Psoas muscle (tissue), 8 donors: ENCODE data around the gene KRR1. TPM values are rescaled to one million over a fixed set of nuclear protein-coding genes. Genes with fewer than 3 reads are reported as not detected.
"Not testable (repeated sequence)": the region's sequence is repeated elsewhere in the genome, so short reads cannot be mapped to it uniquely, and the experiment has no call there.

Source experiments
- ATAC-seq, 4 donors: fragments of 200-7000 bp; cut with Tn5 transposase; one replicate each; pipeline ENCODE4 v1.9.1; 2020; ENCODE audit warnings: moderate library complexity in 3 of 4, mild to moderate bottlenecking in 2 of 4
- DNase-seq, 2 donors: peaks; one replicate each; pipeline ENCODE4 v3.0.0-alpha.2; 2020
- H3K27ac ChIP-seq: fragments of 200-600 bp; one replicate; pipeline ENCODE4 v1.8.0; 2022
- H3K27me3 ChIP-seq, 3 donors: fragments of 200-600 bp in 1 of 3; one replicate each; pipeline versions ENCODE4 v1.6.1 to v1.8.0; 2013 to 2022; ENCODE audit warnings: low read length in 2 of 3, mild to moderate bottlenecking in 2 of 3, moderate library complexity in 1 of 3; ENCODE audit not compliant: insufficient read depth in 3 of 3
- H3K36me3 ChIP-seq, 2 donors: fragments of 200-600 bp in 1 of 2; one replicate each; pipeline versions ENCODE4 v1.6.1 to v1.8.0; 2013 to 2022; ENCODE audit warnings: low read depth in 1 of 2, mild to moderate bottlenecking in 1 of 2, moderate library complexity in 1 of 2; ENCODE audit not compliant: insufficient read depth in 1 of 2
- H3K4me1 ChIP-seq: fragments of 200-600 bp; one replicate; pipeline ENCODE4 v1.8.0; 2022
- H3K4me3 ChIP-seq: fragments of 200-600 bp; one replicate; pipeline ENCODE4 v1.8.0; 2022; ENCODE audit warnings: mild to moderate bottlenecking
- H3K9me3 ChIP-seq: fragments of 200-600 bp; one replicate; pipeline ENCODE4 v1.8.0; 2022
- WGBS, 3 donors: extraction: QIAGEN DNeasy Blood & Tissue Kit; methylation state at CpG; one replicate each; pipeline versions ENCODE4 v1.1.6 to v1.1.7; 2013; 5-methylcytosine and 5-hydroxymethylcytosine counted together
- intact Hi-C, 2 donors: fragments of 100-400 bp; cut with DNase I; formaldehyde crosslinking; loops; one replicate each; pipeline versions ENCODE4 v1.11.0 to v1.14.2; 2022
- polyA plus RNA-seq, 3 donors: library from polyadenylated mRNA; stranded (reverse); fragments of 200-250 nt; gene quantifications; one replicate each; pipeline ENCODE4 v1.2.3, GENCODE V29; 2013
- total RNA-seq, 4 donors: library from RNA; stranded (reverse); fragmentation: NEBNext Ultra II Directional in 2 of 4; extraction: Animal tissue kit (Norgen Biotek cat#: 25700) in 2 of 4; gene quantifications; one replicate each; pipeline versions ENCODE4 v1.2.1 to v1.2.4, GENCODE V29; 2021 to 2023
- TF ChIP-seq, protein P1 (sequence below): fragments of 200-600 bp; IDR thresholded peaks from one replicate; pipeline ENCODE4 v1.8.0; 2022; ENCODE audit warnings: antibody characterized with exemption
- donor health status: healthy with polysubstance abuse.
- donor health status: DM: no; HTN: no; CAD: no; lungs with moderate emphysema.
- donor health status: Bipolar disorder and iron deficiency.
- donor health status: healthy.
- donor health status: DM: yes; HTN: yes; CAD: no.
- donor health status: DM: no; HTN: no; CAD: no.
- donor health status: DM: no; HTN: no; CAD: no.
- donor health status: DM: yes; HTN: yes; CAD: no.

The KRR1 gene
- total and polyA plus RNA-seq, 7 donors, result 15.7 to 64.9 (median 43.1) TPM

DNA sequence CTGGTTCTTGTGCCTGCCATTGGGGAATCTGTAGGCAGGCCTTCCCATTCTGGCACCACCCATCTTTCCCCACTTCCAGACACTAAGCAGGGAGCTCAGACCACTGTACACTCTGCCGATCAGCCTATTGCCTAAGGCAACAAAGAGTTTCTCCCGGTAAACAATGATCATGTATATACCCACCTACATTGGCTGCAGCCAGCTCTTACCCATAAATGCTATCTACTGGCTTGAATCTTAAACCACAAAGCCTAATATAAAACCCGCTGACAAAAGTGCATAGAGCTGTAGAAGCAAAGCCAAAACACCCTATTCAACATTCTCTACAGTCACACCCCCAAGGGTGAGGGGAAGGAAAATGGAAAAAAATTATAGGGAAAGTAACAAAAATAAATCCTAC lies 51.7 kb downstream of the KRR1 start:
- intact Hi-C loops, result no loop called here
- TF ChIP-seq, protein P1, sequence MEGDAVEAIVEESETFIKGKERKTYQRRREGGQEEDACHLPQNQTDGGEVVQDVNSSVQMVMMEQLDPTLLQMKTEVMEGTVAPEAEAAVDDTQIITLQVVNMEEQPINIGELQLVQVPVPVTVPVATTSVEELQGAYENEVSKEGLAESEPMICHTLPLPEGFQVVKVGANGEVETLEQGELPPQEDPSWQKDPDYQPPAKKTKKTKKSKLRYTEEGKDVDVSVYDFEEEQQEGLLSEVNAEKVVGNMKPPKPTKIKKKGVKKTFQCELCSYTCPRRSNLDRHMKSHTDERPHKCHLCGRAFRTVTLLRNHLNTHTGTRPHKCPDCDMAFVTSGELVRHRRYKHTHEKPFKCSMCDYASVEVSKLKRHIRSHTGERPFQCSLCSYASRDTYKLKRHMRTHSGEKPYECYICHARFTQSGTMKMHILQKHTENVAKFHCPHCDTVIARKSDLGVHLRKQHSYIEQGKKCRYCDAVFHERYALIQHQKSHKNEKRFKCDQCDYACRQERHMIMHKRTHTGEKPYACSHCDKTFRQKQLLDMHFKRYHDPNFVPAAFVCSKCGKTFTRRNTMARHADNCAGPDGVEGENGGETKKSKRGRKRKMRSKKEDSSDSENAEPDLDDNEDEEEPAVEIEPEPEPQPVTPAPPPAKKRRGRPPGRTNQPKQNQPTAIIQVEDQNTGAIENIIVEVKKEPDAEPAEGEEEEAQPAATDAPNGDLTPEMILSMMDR, result no peak
- Histone ChIP-seq H3K27me3 (no peaks in the 10 kb centered on the region), H3K4me3 (no peak overlapping the region), H3K36me3 (no peaks in the 10 kb centered on the region), H3K27ac (no peak overlapping the region), H3K4me1 (no peaks in the 10 kb centered on the region), H3K9me3 (peaks cover 14% of the 10 kb centered on the region)
- ATAC-seq, result no peak
- 89 to 94% (median 92%) methylated on average over 3 of the region's 3 CpGs for WGBS, 3 donors
- no peak for DNase-seq

DNA sequence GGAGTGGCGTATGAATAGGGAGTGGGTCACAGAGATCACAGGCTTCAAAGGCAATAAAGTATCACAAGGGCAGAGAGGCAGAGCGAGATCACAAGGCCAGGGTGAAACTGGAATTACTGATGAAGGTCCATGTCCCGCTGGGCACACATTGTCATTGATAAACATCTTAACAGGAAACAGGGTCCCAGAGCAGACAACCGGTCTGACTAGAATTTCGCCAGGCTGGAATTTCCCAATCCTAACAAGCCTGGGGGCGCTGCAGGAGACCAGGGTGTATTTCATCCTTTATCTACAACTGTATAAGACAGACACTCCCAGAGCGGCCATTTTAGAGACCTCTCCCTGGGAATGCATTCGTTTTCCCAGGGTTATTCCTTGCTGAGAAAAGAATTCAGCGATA lies 53.5 kb downstream of the KRR1 start:
- H3K9me3 ChIP-seq, H3K4me3 ChIP-seq, ATAC-seq, H3K27ac ChIP-seq, H3K4me1 ChIP-seq, intact Hi-C loops, H3K27me3 ChIP-seq, H3K36me3 ChIP-seq, DNase-seq: not testable (repeated sequence)
- 73 to 83% (median 79%) methylated on average over 9 of the region's 9 CpGs for WGBS, 3 donors

- DNase-seq (no peak), ATAC-seq (no peak)
- intact Hi-C loops, result no loop called here
- H3K4me1 ChIP-seq, result no peaks in the 10 kb centered on the region
- 93 to 98% (median 93%) methylated on average over 1 of the region's 1 CpG for WGBS, 3 donors
- peaks cover 5% of the 10 kb centered on the region for H3K9me3 ChIP-seq
- no peaks in the 10 kb centered on the region for H3K36me3 ChIP-seq
- no peak overlapping the region for H3K4me3 ChIP-seq
- no peaks in the 10 kb centered on the region for H3K27me3 ChIP-seq
- no peak overlapping the region for H3K27ac ChIP-seq
- TF ChIP-seq, protein P1, result no peak
Observed at GRCh38 chr12:75457191-75457590, 54.2 kb downstream of the KRR1 start.

DNA sequence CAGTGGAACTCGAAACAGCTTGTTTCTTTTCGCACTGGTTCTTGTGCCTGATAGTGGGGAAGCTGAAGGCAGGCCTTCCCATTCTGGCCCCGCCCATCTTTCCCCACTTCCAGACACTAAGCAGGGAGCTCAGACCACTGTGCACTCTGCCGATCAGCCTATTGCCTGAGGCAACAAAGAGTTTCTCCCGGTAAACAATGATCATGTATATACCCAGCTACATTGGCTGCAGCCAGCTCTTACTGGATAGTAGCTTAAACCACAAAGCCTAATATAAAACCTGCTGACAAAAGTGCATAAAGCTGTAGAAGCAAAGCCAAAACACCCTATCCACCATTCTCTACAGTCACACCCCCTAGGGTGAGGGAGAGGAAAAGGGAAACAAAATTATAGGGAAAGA lies 55.6 kb downstream of the KRR1 start:
- no peaks in the 10 kb centered on the region for H3K27me3 ChIP-seq
- no peaks in the 10 kb centered on the region for H3K36me3 ChIP-seq
- no peak overlapping the region for H3K4me3 ChIP-seq
- H3K4me1 ChIP-seq, result no peaks in the 10 kb centered on the region
- TF ChIP-seq, protein P1, result no peak
- WGBS, 3 donors, result 83% methylated on average over 5 of the region's 5 CpGs
- intact Hi-C loops, result no loop called here
- ATAC-seq, result no peak
- DNase-seq, result no peak
- H3K9me3 ChIP-seq, result peaks cover 5% of the 10 kb centered on the region
- H3K27ac ChIP-seq, result no peak overlapping the region

- no peaks in the 10 kb centered on the region for H3K36me3 ChIP-seq
- WGBS, 3 donors, result 78 to 82% (median 82%) methylated on average over 3 of the region's 3 CpGs
- no peak for DNase-seq
- intact Hi-C loops, result no loop called here
- H3K27me3 ChIP-seq, result no peaks in the 10 kb centered on the region
- no peak overlapping the region for H3K27ac ChIP-seq
- H3K4me3 ChIP-seq, result no peak overlapping the region
- H3K9me3 ChIP-seq, result no peaks in the 10 kb centered on the region
- TF ChIP-seq, protein P1, result no peak
- ATAC-seq, result no peak
- no peaks in the 10 kb centered on the region for H3K4me1 ChIP-seq
Observed at GRCh38 chr12:75452675-75453330, 58.6 kb downstream of the KRR1 start.
